H1 (cell line): ENCODE data around the gene FJX1.

Experiments used
- CHD2 ChIP-seq: IDR thresholded peaks from 2 replicates; pipeline ENCODE4 v1.6.1; 2012; ENCODE audit warnings: low read length, improper control_type of control experiment
- KDM5A ChIP-seq: fragments of 200-600 bp; IDR thresholded peaks from 2 replicates; pipeline ENCODE4 v1.7.1; 2012; ENCODE audit warnings: mild to moderate bottlenecking, low read length, inconsistent platforms, mixed read lengths
- MAX ChIP-seq: IDR thresholded peaks from 2 replicates; pipeline ENCODE4 v1.6.1; 2012; ENCODE audit warnings: inconsistent platforms
- SIRT6 ChIP-seq: IDR thresholded peaks from one replicate; pipeline ENCODE4 v1.7.1; 2012; ENCODE audit warnings: low read length, inconsistent platforms
- TAF1 ChIP-seq: IDR thresholded peaks from 2 replicates; pipeline ENCODE4 v1.6.1; 2011; ENCODE audit warnings: mild to moderate bottlenecking, low read depth, low read length
- TAF7 ChIP-seq: optimal IDR thresholded peaks from 2 replicates; pipeline ENCODE3; 2011; ENCODE audit warnings: low read depth, mild to moderate bottlenecking, inconsistent platforms, low read length, moderate library complexity, borderline replicate concordance
- YY1 ChIP-seq: IDR thresholded peaks from 2 replicates; pipeline ENCODE4 v1.6.1; 2011; ENCODE audit warnings: low read depth, mild to moderate bottlenecking, low read length
- ZNF274 ChIP-seq: IDR thresholded peaks from 2 replicates; pipeline ENCODE4 v1.7.0; 2012; ENCODE audit warnings: low read length, borderline replicate concordance; ENCODE audit errors: extremely low read depth
- TF ChIP-seq, protein P1 (sequence below), 3 experiments: IDR thresholded peaks; 1 replicate in 2 of 3; 2 replicates in 1 of 3; pipeline versions ENCODE4 v1.5.1 to v1.6.1; 2011; ENCODE audit warnings: low read length in 3 of 3, mild to moderate bottlenecking in 3 of 3, inconsistent platforms in 2 of 3, low read depth in 1 of 3, moderate library complexity in 1 of 3; ENCODE audit not compliant: insufficient read depth in 1 of 3; ENCODE audit errors: control extremely low read depth in 1 of 3
- TF ChIP-seq, protein P2 (sequence below): IDR thresholded peaks from 2 replicates; pipeline ENCODE4 v1.6.1; 2011; ENCODE audit warnings: low read length, improper control_type of control experiment

DNA sequence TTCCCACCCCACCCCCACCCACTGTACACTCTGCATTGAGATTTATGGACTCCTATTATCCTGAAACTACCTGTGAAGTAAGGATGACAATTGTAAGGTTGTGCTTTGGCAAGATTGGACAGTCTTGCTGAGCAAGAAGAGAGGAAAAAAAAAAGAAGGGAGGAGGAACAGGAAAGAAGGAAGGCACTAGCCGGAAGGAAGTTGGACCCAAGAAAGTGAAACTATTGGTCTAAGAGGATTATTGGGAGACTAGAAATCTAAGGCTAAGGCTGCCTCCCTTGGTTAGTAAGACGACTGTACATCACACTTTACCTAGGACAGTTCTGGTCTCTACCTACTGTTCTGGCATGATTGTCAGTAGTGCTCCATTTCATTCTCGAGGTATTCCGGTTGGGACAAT, 32.2 kb downstream of the FJX1 start:
- TF ChIP-seq SIRT6 (no peak), MAX (no peak), YY1 (no peak), KDM5A (no peak), CHD2 (no peak), TAF7 (no peak), TAF1 (no peak), ZNF274 (no peak)
- TF ChIP-seq, protein P1, sequence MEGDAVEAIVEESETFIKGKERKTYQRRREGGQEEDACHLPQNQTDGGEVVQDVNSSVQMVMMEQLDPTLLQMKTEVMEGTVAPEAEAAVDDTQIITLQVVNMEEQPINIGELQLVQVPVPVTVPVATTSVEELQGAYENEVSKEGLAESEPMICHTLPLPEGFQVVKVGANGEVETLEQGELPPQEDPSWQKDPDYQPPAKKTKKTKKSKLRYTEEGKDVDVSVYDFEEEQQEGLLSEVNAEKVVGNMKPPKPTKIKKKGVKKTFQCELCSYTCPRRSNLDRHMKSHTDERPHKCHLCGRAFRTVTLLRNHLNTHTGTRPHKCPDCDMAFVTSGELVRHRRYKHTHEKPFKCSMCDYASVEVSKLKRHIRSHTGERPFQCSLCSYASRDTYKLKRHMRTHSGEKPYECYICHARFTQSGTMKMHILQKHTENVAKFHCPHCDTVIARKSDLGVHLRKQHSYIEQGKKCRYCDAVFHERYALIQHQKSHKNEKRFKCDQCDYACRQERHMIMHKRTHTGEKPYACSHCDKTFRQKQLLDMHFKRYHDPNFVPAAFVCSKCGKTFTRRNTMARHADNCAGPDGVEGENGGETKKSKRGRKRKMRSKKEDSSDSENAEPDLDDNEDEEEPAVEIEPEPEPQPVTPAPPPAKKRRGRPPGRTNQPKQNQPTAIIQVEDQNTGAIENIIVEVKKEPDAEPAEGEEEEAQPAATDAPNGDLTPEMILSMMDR (IDR thresholded peaks at IDR 0.05; ENCODE audit: control extremely low read depth in 1 of 3, insufficient read depth in 1 of 3, low read depth in 1 of 3, low read length in 3 of 3), result no peak
- TF ChIP-seq, protein P2, sequence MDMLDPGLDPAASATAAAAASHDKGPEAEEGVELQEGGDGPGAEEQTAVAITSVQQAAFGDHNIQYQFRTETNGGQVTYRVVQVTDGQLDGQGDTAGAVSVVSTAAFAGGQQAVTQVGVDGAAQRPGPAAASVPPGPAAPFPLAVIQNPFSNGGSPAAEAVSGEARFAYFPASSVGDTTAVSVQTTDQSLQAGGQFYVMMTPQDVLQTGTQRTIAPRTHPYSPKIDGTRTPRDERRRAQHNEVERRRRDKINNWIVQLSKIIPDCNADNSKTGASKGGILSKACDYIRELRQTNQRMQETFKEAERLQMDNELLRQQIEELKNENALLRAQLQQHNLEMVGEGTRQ, result no peak
